ENCODE measurements around the gene CABP7.

The CABP7 gene

DNA sequence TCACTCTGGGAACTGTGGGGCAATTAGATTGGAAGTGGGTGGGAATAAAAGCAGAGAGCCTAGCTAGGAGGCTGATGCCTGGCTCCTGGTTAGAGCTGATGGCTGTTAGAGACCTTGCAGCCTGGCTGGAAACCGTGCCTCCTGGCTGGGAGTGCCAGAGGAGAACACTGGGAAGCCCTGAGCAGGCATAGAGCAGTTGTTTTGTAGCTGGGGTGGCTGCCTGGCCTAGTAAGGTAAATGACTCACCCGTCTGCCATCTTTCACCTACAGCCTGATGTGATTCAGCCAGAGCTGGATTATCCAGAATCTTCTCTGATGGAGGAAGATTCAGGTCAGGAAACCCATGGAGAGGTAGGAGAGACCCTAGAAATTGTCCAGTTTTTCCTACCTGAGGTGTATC, 53.4 kb downstream of the CABP7 start:
- no peak for DNase-seq (ENCODE audit: low read depth)

DNA sequence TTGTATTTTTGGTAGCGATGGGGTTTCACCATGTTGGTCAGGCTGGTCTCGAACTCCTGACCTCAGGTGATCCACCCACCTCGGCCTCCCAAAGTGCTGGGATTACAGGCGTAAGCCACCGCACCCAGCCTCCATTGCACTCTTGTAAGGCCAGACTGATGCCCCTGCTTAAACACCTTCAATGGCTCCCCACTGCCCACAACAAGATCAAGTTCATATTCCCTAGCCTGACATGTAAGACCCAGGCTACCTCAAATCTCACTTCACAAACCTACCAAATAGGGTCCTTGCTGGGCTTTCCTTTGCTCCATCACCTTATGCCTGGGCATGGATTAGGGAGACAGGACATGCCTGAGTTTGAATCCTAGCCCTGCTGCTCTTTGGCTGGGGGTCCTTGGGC, 60.4 kb downstream of the CABP7 start:
- DNase-seq (ENCODE audit: low read depth) = no peak

DNA sequence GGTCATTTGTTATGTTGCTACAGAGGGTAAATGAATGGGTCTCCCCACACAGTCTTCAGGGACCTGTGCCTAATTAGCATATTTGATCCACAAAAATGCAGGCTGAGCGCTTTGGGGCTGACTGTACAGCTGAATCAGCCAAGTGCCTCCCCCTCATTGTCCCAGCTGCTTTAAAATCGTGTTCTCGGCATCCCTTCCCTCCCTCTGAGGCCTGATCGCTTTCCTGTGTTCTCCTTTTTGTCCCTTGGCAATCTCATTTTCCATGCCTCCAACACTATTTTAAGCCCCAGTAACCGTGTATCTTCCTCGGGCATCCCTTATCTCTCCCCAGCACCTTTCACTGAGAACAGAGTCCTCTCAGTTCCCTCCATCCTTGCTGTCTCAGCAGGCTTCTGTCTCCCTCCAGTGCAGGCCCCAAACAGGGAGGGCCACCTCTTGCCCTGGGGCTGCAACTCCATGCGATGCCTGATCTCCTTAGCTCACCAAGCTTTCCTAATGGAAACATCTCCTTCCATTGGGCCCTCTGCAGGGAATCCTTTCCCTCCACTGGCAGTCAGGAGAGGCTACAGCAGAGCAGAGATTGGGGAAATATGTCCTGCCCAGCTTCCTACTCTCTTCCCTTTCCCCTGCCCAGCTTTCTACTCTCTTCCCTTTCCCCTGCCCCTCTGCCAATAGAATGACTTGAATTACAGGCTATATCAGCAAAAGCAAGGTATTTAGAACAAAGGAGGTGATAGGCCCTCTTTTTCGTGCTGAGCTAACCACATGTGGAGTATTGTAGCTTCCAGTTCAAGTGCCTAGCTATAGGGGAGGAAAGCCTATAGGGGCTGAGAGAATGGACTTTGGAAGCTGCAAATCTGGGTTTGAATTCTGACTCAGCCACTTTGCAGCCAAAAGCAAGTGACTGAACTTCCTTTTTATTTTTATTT, 61.2 kb downstream of the CABP7 start:
- DNase-seq (ENCODE audit: low read depth) = no peak
